ENCODE data around the gene TIMM17A. TPM values are rescaled to one million over a fixed set of nuclear protein-coding genes. Genes with fewer than 3 reads are reported as not detected.
A peak's percentile ranks its signal among the peaks of the same experiment; 100 is the strongest.
"Not testable (repeated sequence)": the region's sequence is repeated elsewhere in the genome, so short reads cannot be mapped to it uniquely, and the experiment has no call there.

Gene TIMM17A
- total and polyA plus RNA-seq, 2 experiments from 2014 or later = 65.0 to 90.1 TPM

DNA sequence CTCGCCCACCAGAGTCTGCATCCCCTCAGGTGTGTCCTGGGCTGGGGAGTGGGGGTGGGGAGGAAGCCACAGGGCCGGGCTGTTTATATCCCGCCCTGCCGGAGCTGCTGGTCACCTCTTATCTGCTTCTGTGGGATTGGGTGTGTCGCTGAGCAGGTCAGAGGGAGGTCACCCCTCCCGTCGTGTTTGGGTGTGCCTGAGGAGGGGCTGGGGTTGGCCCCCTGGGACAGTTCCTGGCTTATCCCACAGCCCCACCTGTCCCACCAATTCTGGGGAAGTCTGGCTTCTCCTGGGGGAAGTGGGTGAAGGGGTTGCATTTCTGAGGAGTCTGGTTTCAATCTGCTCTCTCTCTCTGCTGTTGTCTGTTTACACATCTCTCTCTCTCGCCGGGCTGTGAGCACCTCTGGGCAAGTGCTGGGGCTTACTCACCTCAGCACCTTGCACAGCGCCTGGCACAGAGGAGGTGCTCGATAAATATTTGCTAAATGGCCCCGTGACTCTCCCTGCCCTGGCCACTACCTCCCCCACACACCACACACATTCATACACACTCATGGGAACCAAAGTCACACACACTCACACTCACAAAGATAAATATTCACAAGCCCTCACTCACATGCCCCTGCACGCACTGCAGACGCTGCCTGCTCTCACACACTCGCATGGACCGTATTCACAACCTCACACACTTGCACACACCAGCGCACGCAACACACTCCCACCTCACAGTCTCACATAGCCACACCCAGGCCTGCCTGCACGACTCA lies 63.3 kb downstream of the TIMM17A start:
- H3K27me3 ChIP-seq = no peaks in the 10 kb centered on the region
- H4K20me1 ChIP-seq (ENCODE audit: insufficient read depth, poor library complexity, severe bottlenecking) = peaks cover 17% of the 10 kb centered on the region
- peaks cover 61% of the 10 kb centered on the region for H3K4me1 ChIP-seq (ENCODE audit: insufficient read depth)
- TF ChIP-seq, protein P1, sequence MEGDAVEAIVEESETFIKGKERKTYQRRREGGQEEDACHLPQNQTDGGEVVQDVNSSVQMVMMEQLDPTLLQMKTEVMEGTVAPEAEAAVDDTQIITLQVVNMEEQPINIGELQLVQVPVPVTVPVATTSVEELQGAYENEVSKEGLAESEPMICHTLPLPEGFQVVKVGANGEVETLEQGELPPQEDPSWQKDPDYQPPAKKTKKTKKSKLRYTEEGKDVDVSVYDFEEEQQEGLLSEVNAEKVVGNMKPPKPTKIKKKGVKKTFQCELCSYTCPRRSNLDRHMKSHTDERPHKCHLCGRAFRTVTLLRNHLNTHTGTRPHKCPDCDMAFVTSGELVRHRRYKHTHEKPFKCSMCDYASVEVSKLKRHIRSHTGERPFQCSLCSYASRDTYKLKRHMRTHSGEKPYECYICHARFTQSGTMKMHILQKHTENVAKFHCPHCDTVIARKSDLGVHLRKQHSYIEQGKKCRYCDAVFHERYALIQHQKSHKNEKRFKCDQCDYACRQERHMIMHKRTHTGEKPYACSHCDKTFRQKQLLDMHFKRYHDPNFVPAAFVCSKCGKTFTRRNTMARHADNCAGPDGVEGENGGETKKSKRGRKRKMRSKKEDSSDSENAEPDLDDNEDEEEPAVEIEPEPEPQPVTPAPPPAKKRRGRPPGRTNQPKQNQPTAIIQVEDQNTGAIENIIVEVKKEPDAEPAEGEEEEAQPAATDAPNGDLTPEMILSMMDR (IDR thresholded peaks at IDR 0.05; ENCODE audit: poor library complexity) = no peak
- TF ChIP-seq EZH2phosphoT487 (IDR thresholded peaks at IDR 0.05; ENCODE audit: low read depth, severe bottlenecking, unreplicated experiment) (no peak), EZH2 (IDR thresholded peaks at IDR 0.05; ENCODE audit: borderline replicate concordance) (no peak)
- H3K4me2 ChIP-seq = peak overlapping the region; percentile 75
- H3K36me3 ChIP-seq (replicated peaks; ENCODE audit: insufficient read depth, low read depth) = no peaks in the 10 kb centered on the region
- WGBS (ENCODE audit: low lambda C conversion rate, missing lambda C conversion rate) = 14% methylated on average over 19 of the region's 19 CpGs
- H3K9me2 ChIP-seq (replicated peaks; ENCODE audit: insufficient read depth) = no peaks in the 10 kb centered on the region
- H3K27ac ChIP-seq = peak overlapping the region; percentile 95
- no peak overlapping the region for H2AFZ ChIP-seq
- H3K4me3 ChIP-seq = no peak overlapping the region
- H3K9me3 ChIP-seq (ENCODE audit: low read depth) = no peaks in the 10 kb centered on the region
- H3K79me2 ChIP-seq = peaks cover 29% of the 10 kb centered on the region
- DNase-seq (ENCODE audit: low spot score) = peak; percentile 88

DNA sequence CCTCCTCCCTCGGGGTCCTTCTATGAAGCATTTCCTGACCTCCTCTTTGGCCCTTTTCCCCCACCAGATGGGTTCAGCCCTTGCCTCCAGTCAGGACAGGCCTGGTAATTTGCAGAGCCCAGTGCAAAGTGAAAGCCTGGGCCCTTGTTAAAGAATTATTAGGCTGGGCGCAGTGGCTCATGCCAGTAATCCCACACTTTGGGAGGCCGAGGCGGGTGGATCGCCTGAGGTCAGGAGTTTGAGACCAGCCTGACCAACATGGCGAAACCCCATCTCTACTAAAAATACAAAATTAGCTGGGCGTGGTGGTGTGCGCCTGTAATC lies 63.9 kb downstream of the TIMM17A start:
- not testable (repeated sequence) for H3K9me3 ChIP-seq (ENCODE audit: low read depth); H3K9me2 ChIP-seq (replicated peaks; ENCODE audit: insufficient read depth); H3K4me3 ChIP-seq; H3K27me3 ChIP-seq; DNase-seq (ENCODE audit: low spot score); H2AFZ ChIP-seq; H3K36me3 ChIP-seq (replicated peaks; ENCODE audit: insufficient read depth, low read depth)
- Histone ChIP-seq H4K20me1 (ENCODE audit: insufficient read depth, poor library complexity, severe bottlenecking) (peaks cover 12% of the 10 kb centered on the region), H3K4me2 (peak overlapping the region; percentile 75), H3K4me1 (ENCODE audit: insufficient read depth) (peaks cover 58% of the 10 kb centered on the region), H3K79me2 (peaks cover 24% of the 10 kb centered on the region), H3K27ac (peak overlapping the region; percentile 95)
- 76% methylated on average over 8 of the region's 8 CpGs for WGBS (ENCODE audit: low lambda C conversion rate, missing lambda C conversion rate)

Small RNA genes lying within 50 kb of the gene (microRNA-seq; reads per million reads assigned to microRNA genes)
- not detected for gene MIR6740

Small RNA genes lying within 50 kb of the gene (small RNA-seq; reads per million reads assigned to genes)
- gene MIR6740 = not detected
- gene RF00156 = not detected

Other genes with a start within 250 kb of the TIMM17A start
- gene IPO9, start 126.3 kb upstream of the TIMM17A start, total RNA-seq = 25.8 and 29.4 TPM in 2 replicates
- gene IPO9, start 126.3 kb upstream of the TIMM17A start, polyA plus RNA-seq = 41.2 and 45.2 TPM in 2 replicates
- 9.6 and 10.2 TPM in 2 replicates for gene SHISA4, start 66.6 kb upstream of the TIMM17A start, total RNA-seq
- gene SHISA4, start 66.6 kb upstream of the TIMM17A start, polyA plus RNA-seq = 24.0 and 31.2 TPM in 2 replicates
- 8.6 and 8.7 TPM in 2 replicates for gene LMOD1, start 9.0 kb upstream of the TIMM17A start, total RNA-seq
- gene LMOD1, start 9.0 kb upstream of the TIMM17A start, polyA plus RNA-seq = 6.4 and 9.0 TPM in 2 replicates
- 57.6 and 57.9 TPM in 2 replicates for gene RNPEP, start 27.1 kb downstream of the TIMM17A start, total RNA-seq
- gene RNPEP, start 27.1 kb downstream of the TIMM17A start, polyA plus RNA-seq = 74.2 and 81.5 TPM in 2 replicates
- gene ELF3, start 55.1 kb downstream of the TIMM17A start, total RNA-seq = 336 and 367 TPM in 2 replicates
- 333 and 361 TPM in 2 replicates for gene ELF3, start 55.1 kb downstream of the TIMM17A start, polyA plus RNA-seq
- under 0.01 TPM in 1 of 2 replicates, not detected in the other for gene GPR37L1, start 167.4 kb downstream of the TIMM17A start, total RNA-seq
- gene GPR37L1, start 167.4 kb downstream of the TIMM17A start, polyA plus RNA-seq = 0.39 and 0.47 TPM in 2 replicates
- 28.9 and 32.7 TPM in 2 replicates for gene ARL8A, start 189.2 kb downstream of the TIMM17A start, total RNA-seq
- 56.0 and 65.9 TPM in 2 replicates for gene ARL8A, start 189.2 kb downstream of the TIMM17A start, polyA plus RNA-seq
- gene PTPN7, start 205.1 kb downstream of the TIMM17A start, total RNA-seq = not detected in 2 replicates
- gene PTPN7, start 205.1 kb downstream of the TIMM17A start, polyA plus RNA-seq = 0.35 and 0.41 TPM in 2 replicates
- 0.32 and 0.80 TPM in 2 replicates for gene LGR6, start 238.3 kb downstream of the TIMM17A start, total RNA-seq
- 1.1 and 1.5 TPM in 2 replicates for gene LGR6, start 238.3 kb downstream of the TIMM17A start, polyA plus RNA-seq

Measured in hepatocyte (in vitro differentiated cells).